GM18907 (cell line): ENCODE data around the gene MYO7A.

ENCODE experiments used
- ATAC-seq: cut with Tn5 transposase; IDR thresholded peaks from one replicate; pipeline ENCODE4 v1.9.1; 2021; ENCODE audit warnings: mild to moderate bottlenecking, moderate library complexity; ENCODE audit not compliant: unreplicated experiment

MYO7A gene

DNA sequence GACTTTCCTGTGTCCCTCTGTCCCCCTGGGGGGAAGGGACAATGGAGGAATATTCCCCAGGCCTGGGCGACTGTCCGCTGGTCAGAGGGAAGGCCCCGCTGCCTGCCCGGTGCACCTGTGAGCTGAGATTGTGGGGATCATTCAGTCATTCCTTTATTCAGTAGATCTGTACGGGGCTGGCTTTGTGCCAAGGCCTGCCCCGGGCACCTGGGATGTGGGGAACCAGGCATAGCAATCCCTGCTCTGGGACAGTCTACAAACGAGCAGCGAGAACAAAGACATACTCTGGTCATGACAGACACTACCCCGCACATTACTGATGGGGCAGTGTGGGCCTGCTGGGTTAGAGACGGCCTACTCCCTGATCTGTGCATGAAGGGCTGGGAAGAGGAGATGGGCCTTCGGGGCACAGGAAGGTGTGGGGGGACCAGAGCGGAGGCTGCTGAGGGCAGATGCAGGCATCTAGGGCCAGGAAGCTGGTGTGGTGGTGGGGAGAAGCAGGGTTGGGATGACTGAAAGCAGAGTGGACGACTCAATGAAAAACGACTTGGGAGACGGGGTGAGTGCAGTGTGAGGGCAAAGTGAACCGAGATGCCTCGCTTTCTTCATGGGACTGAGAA, 1.8 kb upstream of the MYO7A start:
- ATAC-seq = no peak

DNA sequence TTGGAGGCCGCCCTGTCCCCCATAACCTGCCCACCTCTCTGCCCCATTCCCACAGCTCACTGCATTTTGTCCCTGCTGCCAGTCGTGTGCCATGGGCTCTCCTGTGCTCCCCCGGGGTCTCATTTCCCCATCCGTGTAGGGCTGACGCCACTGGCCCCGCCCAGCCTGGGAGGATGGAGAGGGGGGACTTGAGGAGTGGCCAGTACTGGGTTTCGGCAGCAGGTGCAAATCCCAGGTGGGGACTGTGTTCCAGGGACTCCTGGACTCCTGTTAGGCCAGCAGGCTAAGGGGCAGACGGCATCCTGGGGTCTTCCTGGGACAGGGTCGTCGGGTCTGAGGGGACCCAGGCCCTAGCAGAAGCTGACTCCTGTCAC, 1.2 kb upstream of the MYO7A start:
- ATAC-seq = no peak

DNA sequence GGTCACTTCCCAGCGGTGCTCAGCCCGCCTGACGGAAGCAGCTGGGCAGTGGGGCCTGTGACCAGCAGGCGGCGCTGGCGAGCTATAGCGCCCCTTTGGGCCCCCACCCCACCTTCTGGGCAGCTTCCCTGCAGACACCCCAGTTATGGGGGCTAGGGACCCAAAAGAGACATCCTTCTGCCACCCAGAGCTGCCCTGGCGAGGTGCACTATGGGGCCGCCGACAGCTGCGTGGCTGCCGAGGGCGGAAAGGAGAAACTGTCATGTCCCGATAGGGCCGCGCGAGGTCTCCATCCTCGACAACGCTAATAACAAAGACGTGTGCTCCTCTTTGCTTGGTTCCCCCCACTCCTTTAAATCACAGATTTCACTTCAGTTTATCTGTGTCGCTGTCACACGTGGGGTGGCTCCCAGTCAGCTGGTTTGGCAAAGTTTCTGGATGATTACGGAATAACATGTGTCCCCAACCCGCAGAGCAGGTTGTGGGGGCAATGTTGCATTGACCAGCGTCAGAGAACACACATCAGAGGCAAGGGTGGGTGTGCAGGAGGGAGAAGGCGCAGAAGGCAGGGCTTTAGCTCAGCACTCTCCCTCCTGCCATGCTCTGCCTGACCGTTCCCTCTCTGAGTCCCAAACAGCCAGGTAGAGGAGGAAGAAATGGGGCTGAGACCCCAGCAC, 673 bp upstream of the MYO7A start:
- ATAC-seq = no peak

DNA sequence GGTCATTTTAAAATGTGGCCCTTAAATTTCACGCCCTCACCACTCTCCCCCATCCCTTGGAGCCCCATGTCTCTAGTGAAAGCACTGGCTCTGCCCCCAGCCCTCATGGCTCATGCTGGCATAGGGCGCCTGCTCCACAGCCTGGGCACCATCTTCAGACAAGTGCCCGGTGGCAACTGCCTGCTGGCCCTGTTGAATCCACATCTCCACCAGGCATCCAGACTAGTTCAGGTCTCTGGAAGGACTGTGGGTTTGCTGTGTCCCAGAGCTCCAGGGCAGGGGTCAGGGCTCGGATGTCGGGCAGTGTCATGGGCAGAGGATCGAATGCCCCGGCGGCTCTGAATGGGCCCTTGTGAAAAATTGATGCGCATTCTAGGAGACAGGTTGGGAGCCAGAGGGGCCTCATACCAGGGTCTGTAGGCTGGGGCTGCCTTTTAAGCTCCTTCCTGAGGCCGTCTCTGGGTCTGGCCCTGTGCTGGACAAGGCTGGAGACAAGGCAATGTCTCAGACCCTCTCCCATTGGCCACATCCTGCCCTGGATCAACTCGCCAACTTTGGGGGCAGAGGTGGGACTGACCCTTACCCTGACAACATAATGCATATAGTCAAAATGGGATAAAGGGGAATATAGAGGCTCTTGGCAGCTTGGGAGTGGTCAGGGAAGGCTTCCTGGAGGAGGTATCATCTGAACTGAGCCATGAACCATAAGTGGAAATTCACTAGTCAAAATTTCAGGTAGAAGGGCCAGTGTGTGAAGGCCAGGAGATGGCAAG, 1.2 kb downstream of the MYO7A start:
- no peak for ATAC-seq

DNA sequence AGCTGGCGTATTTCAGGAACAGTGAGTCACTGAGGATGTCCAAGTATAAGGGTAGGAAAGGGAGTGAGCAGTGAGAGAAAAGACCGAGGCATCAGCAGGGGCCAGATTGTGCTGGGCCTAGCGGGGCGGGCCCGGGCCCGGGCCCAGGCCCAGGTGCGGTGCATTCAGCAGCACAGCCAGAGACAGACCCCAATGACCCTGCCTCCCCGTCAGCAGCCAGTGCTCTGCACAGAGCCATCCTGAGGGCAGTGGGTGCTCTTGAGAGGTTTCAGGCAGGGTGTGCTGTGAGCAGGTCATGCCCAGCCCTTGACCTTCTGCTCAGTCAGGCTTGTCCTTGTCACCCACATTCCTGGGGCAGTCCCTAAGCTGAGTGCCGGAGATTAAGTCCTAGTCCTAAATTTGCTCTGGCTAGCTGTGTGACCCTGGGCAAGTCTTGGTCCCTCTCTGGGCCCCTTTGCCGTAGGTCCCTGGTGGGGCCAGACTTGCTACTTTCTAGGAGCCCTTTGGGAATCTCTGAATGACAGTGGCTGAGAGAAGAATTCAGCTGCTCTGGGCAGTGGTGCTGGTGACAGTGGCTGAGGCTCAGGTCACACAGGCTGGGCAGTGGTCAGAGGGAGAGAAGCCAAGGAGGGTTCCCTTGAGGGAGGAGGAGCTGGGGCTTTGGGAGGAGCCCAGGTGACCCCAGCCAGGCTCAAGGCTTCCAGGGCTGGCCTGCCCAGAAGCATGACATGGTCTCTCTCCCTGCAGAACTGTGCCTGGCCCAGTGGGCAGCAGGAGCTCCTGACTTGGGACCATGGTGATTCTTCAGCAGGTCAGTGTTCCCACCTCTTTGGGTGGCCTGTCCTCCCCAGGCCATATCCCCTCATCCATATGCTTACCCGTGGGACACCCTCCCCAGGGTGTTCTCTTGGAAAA, 2.1 kb downstream of the MYO7A start:
- ATAC-seq = no peak

DNA sequence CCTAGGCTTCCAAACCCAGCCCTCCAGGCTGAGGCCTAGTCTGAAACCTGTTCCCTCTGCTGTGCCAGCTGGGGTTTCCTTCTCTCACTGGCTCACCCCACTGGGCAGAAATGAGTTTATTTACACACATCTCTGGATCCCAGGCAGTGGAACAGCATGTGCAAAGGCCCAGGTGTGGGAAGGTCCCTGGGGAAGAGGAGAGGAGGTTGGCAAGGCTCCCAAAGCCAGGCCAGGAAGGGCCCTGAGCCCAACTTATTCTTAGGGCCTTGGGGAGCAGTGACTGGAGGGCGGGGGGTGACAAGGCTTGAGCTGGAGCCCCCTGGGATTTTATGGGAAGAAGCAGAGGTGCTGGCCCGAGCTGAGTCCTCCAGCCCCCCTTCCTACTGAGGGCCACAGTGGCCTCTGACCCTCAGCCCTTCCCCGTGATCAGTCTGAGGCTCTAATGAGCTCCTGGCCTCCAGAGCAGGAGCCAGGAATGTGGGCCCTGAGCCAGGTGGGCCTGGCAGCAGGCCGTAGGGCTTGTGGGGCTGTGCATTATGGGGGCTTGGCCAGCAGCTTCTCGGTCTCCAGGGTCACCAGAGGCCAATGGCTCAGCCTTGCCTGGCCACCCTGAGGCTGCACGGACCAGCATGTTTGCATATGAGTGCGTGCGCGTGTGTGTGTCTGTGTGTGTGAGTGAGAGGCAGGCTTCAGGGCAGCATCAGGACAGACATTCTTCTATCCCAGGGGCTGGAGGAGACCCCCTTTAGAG, 2.9 kb downstream of the MYO7A start:
- no peak for ATAC-seq

DNA sequence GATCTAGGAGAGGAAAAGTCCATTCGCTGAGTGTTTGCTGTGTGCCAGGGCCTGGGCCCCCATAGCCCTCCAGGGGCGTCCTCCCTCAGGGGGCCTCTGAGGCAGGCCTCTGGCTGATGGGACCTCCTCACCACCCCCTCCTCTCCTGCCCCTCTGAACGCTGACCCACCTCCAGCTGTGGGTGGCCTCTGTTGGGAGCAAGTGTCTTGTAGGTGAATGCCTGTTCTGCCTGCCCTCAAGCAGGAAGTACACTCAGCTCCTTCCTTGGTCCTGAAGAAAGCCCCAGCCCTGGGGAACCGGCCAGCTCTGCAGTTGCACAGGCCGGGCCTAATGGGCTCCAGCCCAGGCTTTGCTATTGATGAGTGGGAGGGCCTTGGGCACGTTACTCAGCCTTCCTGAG, 3.5 kb downstream of the MYO7A start:
- no peak for ATAC-seq

DNA sequence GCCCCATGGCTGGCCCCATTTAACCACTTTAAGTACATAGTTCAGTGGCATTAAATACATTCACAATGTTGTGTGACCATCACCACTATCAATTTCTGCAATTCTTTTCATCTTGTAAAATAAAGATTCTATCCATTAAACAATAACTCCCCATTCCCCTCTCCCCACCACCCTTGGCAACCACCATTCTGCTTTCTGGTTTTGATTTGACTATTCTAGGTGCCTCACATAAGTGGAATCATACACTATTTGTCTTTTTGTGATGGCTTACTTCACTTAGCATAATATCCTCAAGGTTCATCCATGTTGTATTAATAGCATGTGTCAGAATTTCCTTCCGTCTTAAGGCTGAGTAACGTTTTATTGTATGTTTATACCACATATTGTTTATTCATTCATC, 7.0 kb downstream of the MYO7A start:
- no peak for ATAC-seq

DNA sequence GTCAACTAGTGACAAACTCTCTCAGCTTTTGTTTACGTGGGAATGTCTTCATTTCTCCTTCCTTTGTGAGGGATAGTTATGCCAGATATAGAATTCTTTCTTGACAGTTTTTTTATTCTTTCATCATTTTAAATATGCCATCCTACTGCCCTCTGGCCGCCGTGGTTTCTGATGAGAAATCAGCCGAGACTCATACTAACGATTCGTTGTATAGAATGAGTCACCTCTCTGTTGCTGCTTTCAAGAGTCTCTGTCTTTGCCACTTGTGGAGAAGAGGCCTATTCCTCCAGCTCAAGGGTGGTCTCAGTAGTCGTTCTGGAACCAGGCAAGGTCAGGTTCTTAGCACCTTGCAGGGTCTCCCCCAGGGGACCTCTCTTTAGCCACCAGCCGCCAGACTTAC, 8.0 kb downstream of the MYO7A start:
- no peak for ATAC-seq

DNA sequence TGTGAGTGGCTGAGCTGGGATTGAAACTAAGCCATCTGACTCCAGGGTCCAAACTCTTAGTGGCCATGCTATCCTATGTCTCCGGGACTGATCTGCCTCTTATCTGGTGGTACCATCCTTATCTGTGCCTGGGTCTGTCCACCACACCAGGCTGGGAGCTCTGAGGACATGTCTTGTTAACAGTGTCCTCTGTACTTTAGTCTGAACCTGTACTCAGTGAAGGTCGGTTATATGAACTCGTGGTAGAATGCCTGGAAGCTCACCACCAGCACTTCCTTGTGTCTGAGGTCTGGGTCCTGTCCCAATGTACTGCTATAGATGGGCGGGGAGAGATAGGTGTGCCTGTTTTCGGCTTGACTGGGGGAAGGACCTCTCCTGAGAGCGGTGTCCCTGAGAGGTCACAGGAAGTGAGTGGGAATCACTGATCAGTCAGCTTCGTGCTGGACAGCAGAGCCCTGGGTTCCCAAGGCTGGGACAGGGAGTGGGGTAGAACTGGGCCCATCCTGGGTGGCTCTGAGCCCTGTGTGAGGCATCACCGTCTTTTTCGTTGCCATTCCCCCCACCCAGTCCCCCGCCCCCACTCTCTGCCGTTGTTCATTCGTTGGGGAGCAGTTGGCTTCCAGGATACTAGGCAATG, 8.9 kb downstream of the MYO7A start:
- ATAC-seq = no peak

DNA sequence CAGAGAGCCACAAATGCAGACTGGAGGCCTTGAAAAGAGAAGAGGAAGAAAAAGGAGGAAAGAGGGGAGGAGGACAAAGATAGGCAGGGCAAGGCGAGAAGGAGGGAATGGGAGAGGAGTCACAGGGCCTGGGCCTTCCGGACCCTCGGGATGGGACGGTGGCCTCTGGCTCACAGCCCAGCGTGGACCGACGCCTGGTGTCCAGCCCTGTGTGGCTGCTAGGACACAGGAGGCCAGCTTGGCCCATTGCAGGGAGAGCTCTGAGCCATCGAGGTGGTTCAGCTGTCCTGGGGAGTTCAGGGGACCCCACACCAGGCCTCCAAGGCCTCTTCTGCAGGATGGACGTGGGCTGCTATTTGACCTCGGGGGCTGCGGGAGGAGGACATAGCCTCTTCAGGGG, 9.4 kb downstream of the MYO7A start:
- ATAC-seq = no peak

DNA sequence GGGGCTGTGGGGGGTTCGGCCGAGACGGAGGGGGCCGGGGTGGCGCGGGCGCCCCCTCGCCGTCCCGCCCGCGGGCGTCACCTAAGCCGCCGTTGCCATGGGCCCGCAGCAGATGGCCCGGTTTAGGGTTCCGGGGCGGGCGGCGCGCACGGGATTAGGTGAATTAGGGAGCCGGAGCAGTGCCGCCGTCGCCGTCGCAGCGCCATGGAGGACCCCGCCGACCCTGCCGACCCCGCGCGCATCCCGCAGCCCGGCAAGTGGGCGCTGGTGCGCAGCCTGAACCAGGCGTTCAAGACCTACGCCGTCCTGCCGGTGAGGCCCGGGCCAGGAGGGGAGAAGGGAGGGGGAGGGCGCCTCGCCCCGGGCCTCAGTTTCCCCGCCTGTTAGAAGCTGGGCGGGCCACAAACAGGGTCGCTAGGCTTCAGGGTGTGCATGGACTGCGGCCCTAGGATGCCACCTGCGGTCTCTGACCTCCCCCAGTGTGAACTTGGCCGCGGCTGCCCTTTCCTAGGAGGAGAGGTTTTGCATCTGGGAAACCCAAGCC, 10.1 kb downstream of the MYO7A start:
- no peak for ATAC-seq

DNA sequence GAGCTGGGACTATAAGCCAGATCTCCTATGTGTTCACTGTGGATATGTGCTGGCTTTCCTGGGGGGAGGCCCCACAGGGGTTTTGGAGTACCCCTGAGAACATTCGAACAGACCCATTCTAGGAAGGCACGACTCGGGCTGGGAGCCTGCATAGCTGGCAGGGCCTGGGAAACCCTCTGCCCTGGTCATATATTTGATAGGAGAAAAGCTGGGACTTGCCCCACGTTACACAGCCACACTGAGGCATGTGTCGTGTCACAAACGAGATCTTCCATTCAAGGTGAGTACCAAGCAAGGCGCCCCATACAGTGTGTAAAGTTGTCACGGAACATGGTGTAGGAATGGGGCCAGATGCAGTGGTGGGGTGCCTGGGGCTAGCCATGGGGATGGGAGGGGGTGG, 11.2 kb downstream of the MYO7A start:
- no peak for ATAC-seq

DNA sequence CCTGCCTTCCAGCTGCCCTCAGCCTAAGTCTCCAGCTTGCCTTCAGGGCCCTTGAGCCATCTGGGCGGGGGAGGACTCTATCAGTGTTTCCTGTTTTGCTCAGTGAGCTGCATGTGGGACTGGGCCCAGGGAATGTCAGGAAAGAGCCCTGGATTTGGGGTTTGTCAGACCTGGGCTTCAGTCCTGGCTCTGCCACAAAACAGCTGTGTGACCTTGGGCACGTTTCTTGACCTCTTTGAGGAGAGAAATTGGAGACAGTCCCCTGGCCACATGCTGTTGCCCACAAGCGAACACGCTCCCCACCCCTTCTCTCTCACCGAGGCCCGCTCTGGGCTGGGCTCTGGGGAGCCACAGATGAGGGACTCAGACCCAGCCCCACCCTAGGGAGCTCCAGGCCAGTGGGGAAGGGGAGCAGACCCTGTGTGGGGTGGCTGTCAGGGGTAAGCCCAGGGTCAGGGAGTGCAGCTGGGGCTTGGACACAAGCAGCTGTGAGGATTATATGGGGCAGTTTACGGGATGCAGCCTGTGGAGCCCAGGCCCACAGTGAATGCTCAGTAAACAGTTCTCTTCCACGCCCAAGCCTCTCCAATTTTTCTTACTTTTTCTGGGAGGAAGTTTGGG, 12.3 kb downstream of the MYO7A start:
- no peak for ATAC-seq

DNA sequence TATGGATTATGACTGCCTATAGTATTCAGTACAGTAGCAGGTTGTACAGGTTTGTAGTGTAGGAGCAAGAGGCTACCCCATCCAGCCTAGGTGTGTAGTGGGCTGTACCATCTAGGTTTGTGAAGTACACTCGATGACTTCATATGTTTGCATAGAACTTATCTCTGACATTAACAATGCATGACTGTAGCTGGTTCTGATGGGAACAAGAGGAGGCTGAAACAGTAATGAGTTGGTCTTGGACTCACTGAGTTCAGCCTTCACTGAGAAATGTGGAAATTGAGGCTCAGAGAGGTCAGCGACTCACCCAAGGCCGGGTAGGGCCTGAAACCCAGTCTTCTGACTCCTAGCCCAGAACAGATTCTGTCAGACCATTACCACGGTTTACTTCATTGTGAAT, 13.0 kb downstream of the MYO7A start:
- no peak for ATAC-seq

DNA sequence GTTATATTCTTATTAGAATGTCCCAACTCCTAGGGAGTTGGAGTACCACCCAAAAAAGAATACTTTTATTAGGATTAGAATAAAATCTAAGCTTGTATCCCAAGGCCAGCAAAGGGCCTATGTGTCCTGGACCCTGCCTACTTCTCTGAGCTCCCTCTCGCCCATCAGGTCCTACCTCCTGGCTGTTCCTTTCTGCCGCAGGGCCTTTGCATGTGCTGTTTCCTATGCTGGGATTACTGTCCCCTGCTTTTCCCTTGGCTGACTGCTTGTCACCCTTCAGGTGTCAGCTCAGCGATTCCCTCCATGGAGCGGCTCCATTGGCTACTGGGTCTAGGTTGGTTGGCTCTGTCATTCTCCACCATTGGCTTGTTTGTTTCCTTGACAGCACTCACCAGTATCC, 13.4 kb downstream of the MYO7A start:
- ATAC-seq = no peak

DNA sequence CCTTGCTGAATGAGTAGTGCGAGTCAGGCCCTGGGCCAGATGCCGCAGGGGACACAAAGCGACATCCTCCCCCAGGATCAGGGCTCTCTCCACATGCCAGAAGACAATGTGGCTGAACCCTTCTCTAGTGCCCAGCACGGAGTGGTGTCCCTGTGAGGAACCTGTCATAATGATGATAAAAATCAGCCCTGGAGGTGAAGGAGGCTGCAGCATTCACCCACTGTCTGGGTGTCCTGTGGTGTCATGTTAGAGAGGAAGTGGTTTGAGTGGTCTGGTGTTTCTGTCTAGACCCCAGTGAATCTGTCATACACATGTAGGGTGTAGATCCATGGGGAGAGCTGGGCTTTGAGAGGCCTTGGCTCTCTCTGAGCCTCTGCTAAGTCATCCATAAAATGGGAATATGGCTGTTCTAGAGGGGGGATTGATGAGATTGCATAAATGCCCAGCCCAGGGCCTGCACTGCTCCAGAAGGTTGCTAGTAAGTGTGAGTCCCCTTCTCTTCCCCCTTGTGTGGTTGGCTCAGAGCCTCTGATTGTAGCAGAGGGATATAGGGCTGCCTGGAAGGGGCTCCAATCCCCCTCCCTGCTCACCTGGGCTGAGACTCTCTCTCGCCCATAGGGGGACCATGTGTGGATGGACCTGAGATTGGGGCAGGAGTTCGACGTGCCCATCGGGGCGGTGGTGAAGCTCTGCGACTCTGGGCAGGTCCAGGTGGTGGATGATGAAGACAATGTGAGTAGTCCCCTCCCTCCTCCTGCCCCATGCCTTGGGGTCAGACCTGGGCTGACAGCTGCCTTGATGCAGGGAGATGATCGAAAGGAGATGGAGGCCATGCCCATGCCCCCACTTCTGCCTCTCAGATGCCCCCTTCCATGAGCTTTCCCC, 14.3 kb downstream of the MYO7A start:
- ATAC-seq = peak; percentile 62

DNA sequence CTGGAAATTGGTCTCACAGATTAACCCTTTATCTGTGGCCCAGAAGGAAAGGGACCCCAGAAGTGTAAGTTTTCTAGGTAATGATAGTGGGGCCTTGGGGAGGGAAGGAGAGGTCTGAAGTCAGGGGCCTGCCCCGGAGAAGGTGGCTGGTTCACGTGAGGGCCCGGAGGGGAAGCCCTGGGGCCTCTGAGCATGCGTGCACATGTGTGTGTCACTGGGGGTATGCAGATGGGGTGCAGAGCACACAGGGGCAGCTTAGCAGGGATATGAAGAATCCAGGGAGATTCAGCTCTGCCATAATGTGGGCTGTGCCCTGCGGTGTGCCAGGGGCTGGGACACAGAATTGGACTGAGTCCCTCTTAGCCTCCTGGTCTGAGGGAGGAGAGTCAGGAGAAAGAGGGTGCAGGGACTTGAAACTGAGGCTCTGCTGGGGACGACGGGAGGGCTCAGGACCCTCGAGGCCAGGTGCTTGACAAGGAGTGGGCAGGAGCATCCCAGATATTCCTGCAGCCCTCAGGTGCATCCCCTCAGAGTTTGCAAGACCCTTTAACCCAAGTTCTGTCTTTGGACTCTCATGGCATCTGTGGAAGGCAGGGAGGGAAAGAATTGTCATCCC, 15.5 kb downstream of the MYO7A start:
- ATAC-seq = no peak
